Lower leg skin (tissue), 4 donors: Measurements from ENCODE around the gene PCBP2. TPM values are rescaled to one million over a fixed set of nuclear protein-coding genes. Genes with fewer than 3 reads are reported as not detected.

ENCODE experiments used
- DNase-seq, 2 donors: peaks; one replicate each; pipeline ENCODE4 v3.0.0-alpha.2; 2019; ENCODE audit warnings: low spot score in 2 of 2
- H3K4me3 ChIP-seq: fragments of 200-600 bp; sonication (generic); 2 replicates; pipeline ENCODE4 v1.5.1; 2017; ENCODE audit warnings: mild to moderate bottlenecking, low read depth; ENCODE audit not compliant: poor library complexity, severe bottlenecking
- CTCF ChIP-seq, 3 donors: fragments of 450-650 bp; IDR thresholded peaks; one replicate each; pipeline ENCODE4 v1.5.1; 2016; ENCODE audit warnings: antibody characterized with exemption in 3 of 3, mild to moderate bottlenecking in 3 of 3, moderate library complexity in 2 of 3
- POLR2A ChIP-seq, 2 donors: fragments of 450-650 bp; IDR thresholded peaks; one replicate each; pipeline ENCODE4 v1.6.1; 2016 to 2017; ENCODE audit warnings: antibody characterized with exemption in 2 of 2, mild to moderate bottlenecking in 1 of 2, moderate library complexity in 1 of 2
- WGBS, 2 donors: methylation state at CpG; one replicate each; pipeline ENCODE4 v1.1.5; 2018; 5-methylcytosine and 5-hydroxymethylcytosine counted together
- intact Hi-C: fragments of 100-400 bp; cut with DNase I; formaldehyde crosslinking; loops from one replicate; pipeline ENCODE4 v1.15.0; 2023; ENCODE audit warnings: low total_unique reads
- total RNA-seq, 4 donors: library from RNA; depleted of rRNA; stranded (reverse); fragments of >200 nt; gene quantifications; one replicate each; pipeline ENCODE4 v1.1.0, GENCODE V29; 2016

Gene PCBP2
- total RNA-seq, 4 donors from 2014 or later, result 343 to 507 (median 389) TPM

DNA sequence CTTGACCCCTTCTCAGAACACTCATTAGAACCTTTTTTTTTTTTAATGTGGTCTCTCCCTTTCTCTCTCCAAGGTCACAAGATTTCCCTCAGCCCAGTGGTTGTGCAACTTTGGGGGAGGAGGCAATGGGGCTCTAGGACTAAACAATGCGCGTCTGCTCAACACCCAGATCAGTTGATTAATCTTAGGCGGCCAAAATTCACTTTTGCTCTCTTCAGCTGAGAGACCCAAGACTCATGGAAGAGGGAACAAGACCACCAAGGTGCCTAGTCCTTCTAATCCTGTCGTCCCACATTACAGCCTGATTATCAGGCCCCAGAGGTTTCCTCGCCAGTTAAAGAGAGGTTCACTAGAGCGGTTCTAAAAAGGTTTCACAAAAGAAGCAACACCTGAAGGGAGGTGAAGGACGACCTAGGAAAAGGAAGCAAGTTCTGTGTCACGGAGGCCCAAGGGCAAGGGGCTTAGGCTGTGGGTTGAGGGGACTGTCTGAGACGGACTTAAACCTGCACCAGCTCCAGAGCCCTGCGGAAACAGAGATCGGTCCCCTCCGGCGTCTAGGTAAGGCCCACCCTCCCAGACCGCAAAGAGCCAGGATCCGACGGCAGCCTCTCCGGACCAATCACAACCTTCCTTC lies 48.4 kb downstream of the PCBP2 start:
- peak; percentile 83 to 95 for DNase-seq
- intact Hi-C loops, result no loop called here
- TF ChIP-seq POLR2A (IDR thresholded peaks at IDR 0.05) (peak in 1 of 2 donors; percentile 94), CTCF (IDR thresholded peaks at IDR 0.05) (no peak)
- WGBS, 2 donors, result 1 to 2% methylated on average over 17 of the region's 17 CpGs
- peak overlapping the region; percentile 38 for H3K4me3 ChIP-seq

DNA sequence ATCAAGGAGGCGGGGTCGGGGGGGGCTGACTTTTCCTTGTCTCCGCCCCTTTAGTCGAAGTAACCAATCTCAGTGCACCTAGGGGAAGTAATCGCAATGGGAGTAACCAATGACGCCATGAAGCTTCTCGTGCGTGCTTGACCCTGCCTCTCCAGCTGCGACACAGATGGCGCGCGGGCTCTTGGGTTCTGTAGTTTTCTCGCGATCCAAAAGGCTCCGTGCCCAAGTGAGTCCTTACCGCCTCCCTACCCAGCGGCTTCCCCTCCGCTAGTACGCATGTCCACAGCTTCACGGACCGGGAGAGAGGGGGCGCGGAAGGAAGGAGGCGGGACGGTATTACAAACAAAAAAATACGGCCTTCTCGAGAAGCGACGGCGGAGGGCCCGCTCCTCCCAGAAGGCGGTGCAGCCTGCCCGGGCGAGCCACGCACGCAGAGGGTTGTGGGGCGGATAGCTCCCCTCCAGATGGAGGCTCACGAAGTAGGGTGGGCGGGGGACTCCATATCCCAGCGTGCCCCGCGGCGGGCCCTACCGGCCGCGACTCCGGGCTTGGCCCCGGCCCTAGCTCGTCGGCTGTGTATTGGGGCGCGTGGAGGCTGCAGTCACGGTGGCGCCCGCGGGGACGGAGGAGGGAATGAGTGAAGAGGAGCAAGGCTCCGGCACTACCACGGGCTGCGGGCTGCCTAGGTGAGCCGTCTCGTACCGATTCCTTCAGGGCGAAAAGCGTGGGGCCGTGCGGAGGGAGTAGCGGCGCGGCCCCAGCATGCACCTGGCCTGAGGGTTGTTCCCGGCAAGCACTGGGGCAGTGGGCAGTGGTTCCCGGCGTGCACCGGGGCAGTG lies 49.1 kb downstream of the PCBP2 start, which contains the start of gene TARBP2:
Gene TARBP2, plus strand, starts transcription at position 508 of the 839 bp plus-strand sequence. Its CDS starts 126 bp downstream, at position 634.
- intact Hi-C loops, result no loop called here
- peak within 1 kb of the TSS; percentile 52 for H3K4me3 ChIP-seq
- TF ChIP-seq POLR2A (IDR thresholded peaks at IDR 0.05), result no peak
- no peak for TF ChIP-seq CTCF (IDR thresholded peaks at IDR 0.05)
- DNase-seq, result peak; percentile 99 to 100
- 0% methylated on average over 32 to 56 of the region's 74 CpGs for WGBS, 2 donors

DNA sequence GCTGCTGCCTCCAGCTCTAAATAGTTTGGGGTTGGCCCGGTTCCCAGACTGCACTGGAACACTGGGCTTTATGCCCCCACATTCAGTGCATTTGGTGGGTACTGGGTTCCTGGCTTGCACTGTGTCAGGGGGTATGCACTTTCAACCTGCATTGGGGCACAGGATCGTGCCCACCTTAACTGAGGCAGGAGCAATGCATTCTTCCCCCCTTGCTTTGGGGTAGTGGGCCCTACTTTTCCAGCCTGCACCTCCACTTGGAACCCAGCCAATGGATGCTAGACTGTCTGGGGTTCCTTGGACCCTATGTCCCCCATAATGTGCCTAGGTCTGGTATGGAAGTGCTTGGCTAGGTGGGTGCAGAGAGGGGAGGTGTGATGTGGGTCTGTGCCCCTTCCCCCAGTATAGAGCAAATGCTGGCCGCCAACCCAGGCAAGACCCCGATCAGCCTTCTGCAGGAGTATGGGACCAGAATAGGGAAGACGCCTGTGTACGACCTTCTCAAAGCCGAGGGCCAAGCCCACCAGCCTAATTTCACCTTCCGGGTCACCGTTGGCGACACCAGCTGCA lies 49.8 kb downstream of the PCBP2 start:
- WGBS, 2 donors, result 56 to 65% methylated on average over 9 to 10 of the region's 10 CpGs
- TF ChIP-seq POLR2A (IDR thresholded peaks at IDR 0.05) (no peak), CTCF (IDR thresholded peaks at IDR 0.05) (no peak)
- intact Hi-C loops, result no loop called here
- peak in 1 of 2 donors; percentile 89 for DNase-seq
- no peak overlapping the region for H3K4me3 ChIP-seq

DNA sequence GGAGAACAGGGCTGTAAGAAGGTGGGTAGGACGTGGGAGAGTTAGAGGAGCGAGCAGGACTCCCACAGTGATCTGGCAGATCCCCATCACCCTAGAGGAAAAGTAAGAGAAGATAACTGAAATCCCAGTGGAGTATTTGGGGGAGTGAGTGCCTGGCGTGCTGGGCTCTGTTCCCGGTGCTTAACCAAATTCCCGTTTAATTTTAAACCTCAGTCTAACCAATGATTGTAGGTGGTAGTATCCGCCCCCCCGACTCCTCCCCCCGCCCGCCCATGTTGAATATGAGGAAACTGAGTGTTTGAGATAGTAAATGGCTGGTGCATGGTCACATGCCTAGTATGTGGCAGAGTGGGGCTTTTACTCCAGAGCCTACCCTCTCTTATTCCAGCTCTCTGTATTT lies 50.4 kb downstream of the PCBP2 start:
- intact Hi-C loops, result no loop called here
- 59 to 60% methylated on average over 9 of the region's 9 CpGs for WGBS, 2 donors
- TF ChIP-seq POLR2A (IDR thresholded peaks at IDR 0.05) (no peak), CTCF (IDR thresholded peaks at IDR 0.05) (no peak)
- DNase-seq, result peak in 1 of 2 donors; percentile 58
- H3K4me3 ChIP-seq, result no peak overlapping the region

GRCh38 chr12:53502983-53503728 lies 51.3 kb downstream of the PCBP2 start:
- DNase-seq, result peak in 1 of 2 donors; percentile 84
- intact Hi-C loops, result no loop called here
- 74 to 80% methylated on average over 10 of the region's 10 CpGs for WGBS, 2 donors

More at GRCh38 chr12:53502983-53503728, 51.3 kb downstream of the PCBP2 start:
- no peak for TF ChIP-seq POLR2A (IDR thresholded peaks at IDR 0.05)
- no peak for TF ChIP-seq CTCF (IDR thresholded peaks at IDR 0.05)
- H3K4me3 ChIP-seq, result no peak overlapping the region
